Testis (tissue), 2 donors: Measurements from ENCODE around the gene ZNF79.

Experiments used
- CTCF ChIP-seq, 3 experiments: fragments of 450-650 bp in 2 of 3; fragments of 200-600 bp in 1 of 3; sonication (generic) in 1 of 3; IDR thresholded peaks; one replicate each; pipeline ENCODE4 v1.5.1; 2016 to 2019; ENCODE audit warnings: antibody characterized with exemption in 3 of 3, mild to moderate bottlenecking in 2 of 3, moderate library complexity in 1 of 3
- POLR2A ChIP-seq: fragments of 450-650 bp; IDR thresholded peaks from one replicate; pipeline ENCODE4 v1.6.1; 2017; ENCODE audit warnings: antibody characterized with exemption, mild to moderate bottlenecking, moderate library complexity

- TF ChIP-seq CTCF (IDR thresholded peaks at IDR 0.05) (no peak), POLR2A (no peak)
These were observed 6.1 kb upstream of the ZNF79 start for GRCh38 chr9:127418037-127418471.
